Measurements from ENCODE around the gene ERCC2.

- TF ChIP-seq, protein P1, sequence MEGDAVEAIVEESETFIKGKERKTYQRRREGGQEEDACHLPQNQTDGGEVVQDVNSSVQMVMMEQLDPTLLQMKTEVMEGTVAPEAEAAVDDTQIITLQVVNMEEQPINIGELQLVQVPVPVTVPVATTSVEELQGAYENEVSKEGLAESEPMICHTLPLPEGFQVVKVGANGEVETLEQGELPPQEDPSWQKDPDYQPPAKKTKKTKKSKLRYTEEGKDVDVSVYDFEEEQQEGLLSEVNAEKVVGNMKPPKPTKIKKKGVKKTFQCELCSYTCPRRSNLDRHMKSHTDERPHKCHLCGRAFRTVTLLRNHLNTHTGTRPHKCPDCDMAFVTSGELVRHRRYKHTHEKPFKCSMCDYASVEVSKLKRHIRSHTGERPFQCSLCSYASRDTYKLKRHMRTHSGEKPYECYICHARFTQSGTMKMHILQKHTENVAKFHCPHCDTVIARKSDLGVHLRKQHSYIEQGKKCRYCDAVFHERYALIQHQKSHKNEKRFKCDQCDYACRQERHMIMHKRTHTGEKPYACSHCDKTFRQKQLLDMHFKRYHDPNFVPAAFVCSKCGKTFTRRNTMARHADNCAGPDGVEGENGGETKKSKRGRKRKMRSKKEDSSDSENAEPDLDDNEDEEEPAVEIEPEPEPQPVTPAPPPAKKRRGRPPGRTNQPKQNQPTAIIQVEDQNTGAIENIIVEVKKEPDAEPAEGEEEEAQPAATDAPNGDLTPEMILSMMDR (IDR thresholded peaks at IDR 0.05) = no peak
- TF ChIP-seq EP300 (IDR thresholded peaks at IDR 0.05) (no peak), POLR2A (IDR thresholded peaks at IDR 0.05) (no peak), POLR2AphosphoS5 (IDR thresholded peaks at IDR 0.05) (no peak)
Observed at GRCh38 chr19:45350477-45351058, 19.8 kb downstream of the ERCC2 start.
